ENCODE measurements around the gene CIRBP. TPM values are rescaled to one million over a fixed set of nuclear protein-coding genes. Genes with fewer than 3 reads are reported as not detected.
A peak's percentile ranks its signal among the peaks of the same experiment; 100 is the strongest.

The CIRBP gene
- total and polyA plus RNA-seq, 2 experiments from 2014 or later: 202 to 361 TPM

GRCh38 chr19:1291761-1292418, 22.8 kb downstream of the CIRBP start:
- Histone ChIP-seq H3K79me2 (peaks cover 50% of the 10 kb centered on the region), H3K4me2 (peak overlapping the region; percentile 71), H3K36me3 (replicated peaks; ENCODE audit: insufficient read depth, low read depth) (no peaks in the 10 kb centered on the region), H3K4me3 (no peak overlapping the region), H3K27me3 (no peaks in the 10 kb centered on the region), H4K20me1 (ENCODE audit: insufficient read depth, poor library complexity, severe bottlenecking) (no peaks in the 10 kb centered on the region), H3K4me1 (ENCODE audit: insufficient read depth) (peaks cover 28% of the 10 kb centered on the region), H3K9me3 (ENCODE audit: low read depth) (no peaks in the 10 kb centered on the region), H3K27ac (peak overlapping the region; percentile 93), H2AFZ (no peak overlapping the region), H3K9me2 (replicated peaks; ENCODE audit: insufficient read depth) (no peaks in the 10 kb centered on the region)
- peak; percentile 65 for DNase-seq (ENCODE audit: low spot score)
- 71% methylated on average over 25 of the region's 25 CpGs for WGBS (ENCODE audit: low lambda C conversion rate, missing lambda C conversion rate)
- TF ChIP-seq EZH2phosphoT487 (IDR thresholded peaks at IDR 0.05; ENCODE audit: low read depth, severe bottlenecking, unreplicated experiment) (no peak), EZH2 (IDR thresholded peaks at IDR 0.05; ENCODE audit: borderline replicate concordance) (no peak), CTCF (IDR thresholded peaks at IDR 0.05; ENCODE audit: poor library complexity) (no peak)

GRCh38 chr19:1292419-1293151, 23.5 kb downstream of the CIRBP start:
- Histone ChIP-seq H3K9me3 (ENCODE audit: low read depth) (no peaks in the 10 kb centered on the region), H3K27me3 (no peaks in the 10 kb centered on the region), H3K4me1 (ENCODE audit: insufficient read depth) (peaks cover 21% of the 10 kb centered on the region), H3K36me3 (replicated peaks; ENCODE audit: insufficient read depth, low read depth) (no peaks in the 10 kb centered on the region), H3K9me2 (replicated peaks; ENCODE audit: insufficient read depth) (no peaks in the 10 kb centered on the region), H3K79me2 (peaks cover 43% of the 10 kb centered on the region), H3K4me2 (peak overlapping the region; percentile 71), H3K27ac (peak overlapping the region; percentile 93), H3K4me3 (no peak overlapping the region), H2AFZ (no peak overlapping the region), H4K20me1 (ENCODE audit: insufficient read depth, poor library complexity, severe bottlenecking) (no peaks in the 10 kb centered on the region)
- WGBS (ENCODE audit: low lambda C conversion rate, missing lambda C conversion rate): 89% methylated on average over 17 of the region's 17 CpGs
- DNase-seq (ENCODE audit: low spot score): no peak
- no peak for TF ChIP-seq EZH2 (IDR thresholded peaks at IDR 0.05; ENCODE audit: borderline replicate concordance)
- no peak for TF ChIP-seq CTCF (IDR thresholded peaks at IDR 0.05; ENCODE audit: poor library complexity)
- TF ChIP-seq EZH2phosphoT487 (IDR thresholded peaks at IDR 0.05; ENCODE audit: low read depth, severe bottlenecking, unreplicated experiment): no peak

GRCh38 chr19:1293782-1294604, 24.9 kb downstream of the CIRBP start:
- TF ChIP-seq CTCF (IDR thresholded peaks at IDR 0.05; ENCODE audit: poor library complexity) (no peak), EZH2 (IDR thresholded peaks at IDR 0.05; ENCODE audit: borderline replicate concordance) (no peak), EZH2phosphoT487 (IDR thresholded peaks at IDR 0.05; ENCODE audit: low read depth, severe bottlenecking, unreplicated experiment) (no peak)
- no peaks in the 10 kb centered on the region for H3K9me2 ChIP-seq (replicated peaks; ENCODE audit: insufficient read depth)
- H3K27ac ChIP-seq: no peak overlapping the region
- DNase-seq (ENCODE audit: low spot score): no peak
- no peak overlapping the region for H3K4me3 ChIP-seq
- no peaks in the 10 kb centered on the region for H4K20me1 ChIP-seq (ENCODE audit: insufficient read depth, poor library complexity, severe bottlenecking)
- no peaks in the 10 kb centered on the region for H3K36me3 ChIP-seq (replicated peaks; ENCODE audit: insufficient read depth, low read depth)
- H2AFZ ChIP-seq: no peak overlapping the region
- no peak overlapping the region for H3K4me2 ChIP-seq
- H3K27me3 ChIP-seq: no peaks in the 10 kb centered on the region
- peaks cover 17% of the 10 kb centered on the region for H3K4me1 ChIP-seq (ENCODE audit: insufficient read depth)
- H3K9me3 ChIP-seq (ENCODE audit: low read depth): no peaks in the 10 kb centered on the region
- H3K79me2 ChIP-seq: peaks cover 29% of the 10 kb centered on the region
- 91% methylated on average over 31 of the region's 35 CpGs for WGBS (ENCODE audit: low lambda C conversion rate, missing lambda C conversion rate)
